HG03521 (cell line): Measurements from ENCODE around the gene OSBPL5.

Source experiments
- ATAC-seq: cut with Tn5 transposase; IDR thresholded peaks from one replicate; pipeline ENCODE4 v1.9.1; 2021; ENCODE audit warnings: mild to moderate bottlenecking, moderate library complexity; ENCODE audit not compliant: unreplicated experiment

The OSBPL5 gene, protein sequence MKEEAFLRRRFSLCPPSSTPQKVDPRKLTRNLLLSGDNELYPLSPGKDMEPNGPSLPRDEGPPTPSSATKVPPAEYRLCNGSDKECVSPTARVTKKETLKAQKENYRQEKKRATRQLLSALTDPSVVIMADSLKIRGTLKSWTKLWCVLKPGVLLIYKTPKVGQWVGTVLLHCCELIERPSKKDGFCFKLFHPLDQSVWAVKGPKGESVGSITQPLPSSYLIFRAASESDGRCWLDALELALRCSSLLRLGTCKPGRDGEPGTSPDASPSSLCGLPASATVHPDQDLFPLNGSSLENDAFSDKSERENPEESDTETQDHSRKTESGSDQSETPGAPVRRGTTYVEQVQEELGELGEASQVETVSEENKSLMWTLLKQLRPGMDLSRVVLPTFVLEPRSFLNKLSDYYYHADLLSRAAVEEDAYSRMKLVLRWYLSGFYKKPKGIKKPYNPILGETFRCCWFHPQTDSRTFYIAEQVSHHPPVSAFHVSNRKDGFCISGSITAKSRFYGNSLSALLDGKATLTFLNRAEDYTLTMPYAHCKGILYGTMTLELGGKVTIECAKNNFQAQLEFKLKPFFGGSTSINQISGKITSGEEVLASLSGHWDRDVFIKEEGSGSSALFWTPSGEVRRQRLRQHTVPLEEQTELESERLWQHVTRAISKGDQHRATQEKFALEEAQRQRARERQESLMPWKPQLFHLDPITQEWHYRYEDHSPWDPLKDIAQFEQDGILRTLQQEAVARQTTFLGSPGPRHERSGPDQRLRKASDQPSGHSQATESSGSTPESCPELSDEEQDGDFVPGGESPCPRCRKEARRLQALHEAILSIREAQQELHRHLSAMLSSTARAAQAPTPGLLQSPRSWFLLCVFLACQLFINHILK

DNA sequence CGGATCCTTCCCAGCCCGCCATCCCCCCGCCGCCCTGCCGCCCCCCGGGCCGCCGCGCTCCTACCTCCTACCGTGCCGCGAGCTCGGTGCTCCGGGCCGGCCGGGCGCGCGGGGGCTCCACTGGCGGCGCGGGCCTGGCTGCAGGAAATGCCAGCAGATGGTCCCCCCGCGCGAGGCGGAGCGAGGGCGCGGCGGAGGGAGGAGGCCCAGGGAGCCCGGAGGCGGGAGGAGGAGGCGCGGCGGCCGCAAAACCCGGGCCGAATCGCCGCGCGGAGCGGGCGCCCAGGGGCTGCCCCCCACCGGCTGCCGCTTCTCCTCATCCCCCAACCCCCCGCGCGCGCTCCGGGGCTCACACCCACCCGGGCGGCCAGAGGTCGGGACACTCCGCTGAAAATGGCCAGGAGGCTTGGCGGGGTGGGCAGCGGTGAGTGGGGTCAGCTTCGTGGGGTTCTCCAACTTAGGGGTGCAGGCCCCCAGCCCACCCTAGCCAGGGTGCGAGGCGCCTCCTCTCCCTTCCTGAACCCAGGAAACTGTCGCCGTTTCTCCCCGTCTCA lies at the start of gene OSBPL5:
Gene OSBPL5 (minus strand): TSS at position 159 of the 554 bp plus-strand sequence. CDS start 36,162 bp downstream, outside the sequence.
- no peak for ATAC-seq

DNA sequence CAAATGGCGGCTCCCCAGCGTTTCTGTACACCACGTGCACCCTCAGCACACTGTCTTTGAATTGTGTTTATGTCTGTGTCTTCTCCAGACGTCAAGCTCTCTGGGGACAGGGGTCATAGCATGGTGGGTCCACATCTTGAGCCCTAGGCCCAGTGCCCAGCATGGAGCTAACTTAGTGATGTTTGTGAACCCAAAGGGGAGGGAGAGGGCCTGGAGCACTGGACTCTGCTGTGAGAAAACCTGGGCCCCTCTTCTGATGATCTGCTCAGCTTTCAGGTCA lies 49.2 kb upstream of the OSBPL5 start:
- no peak for ATAC-seq

DNA sequence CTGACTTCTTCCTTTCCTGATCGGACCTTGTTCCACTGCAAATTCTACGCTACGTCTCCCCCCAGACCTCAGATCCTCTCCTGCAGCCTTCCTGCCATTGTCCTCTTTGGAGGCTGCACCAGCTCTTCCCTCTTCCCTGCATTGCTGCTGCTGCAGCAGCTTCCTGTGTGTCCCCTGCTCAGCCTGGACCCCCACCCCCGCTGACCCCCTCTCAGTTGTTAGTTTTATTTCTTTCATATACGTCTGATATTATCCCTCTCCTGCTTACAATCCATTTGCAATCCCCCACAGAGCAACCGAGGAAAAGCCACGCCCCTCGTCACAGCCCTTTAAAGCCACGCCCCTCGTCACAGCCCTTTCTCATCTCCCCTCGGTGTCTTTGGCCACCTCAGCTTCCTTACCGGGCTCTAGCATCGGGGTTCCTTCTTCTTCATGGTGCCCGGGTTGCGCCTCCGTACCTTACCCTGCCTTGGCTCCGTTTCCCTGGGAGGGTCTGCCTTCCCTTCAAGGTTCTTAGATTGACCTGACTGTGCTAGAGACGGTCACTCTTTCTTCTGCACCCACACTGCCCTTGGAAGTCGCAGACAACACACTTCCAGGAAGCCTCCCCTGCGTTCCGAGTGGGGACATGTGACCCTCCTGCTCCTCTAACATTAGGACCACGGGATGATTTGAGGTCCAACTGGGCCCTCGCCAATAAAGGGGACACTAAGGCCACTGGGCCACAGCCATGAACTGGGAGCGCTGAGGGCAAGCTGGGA lies 48.7 kb upstream of the OSBPL5 start:
- no peak for ATAC-seq

DNA sequence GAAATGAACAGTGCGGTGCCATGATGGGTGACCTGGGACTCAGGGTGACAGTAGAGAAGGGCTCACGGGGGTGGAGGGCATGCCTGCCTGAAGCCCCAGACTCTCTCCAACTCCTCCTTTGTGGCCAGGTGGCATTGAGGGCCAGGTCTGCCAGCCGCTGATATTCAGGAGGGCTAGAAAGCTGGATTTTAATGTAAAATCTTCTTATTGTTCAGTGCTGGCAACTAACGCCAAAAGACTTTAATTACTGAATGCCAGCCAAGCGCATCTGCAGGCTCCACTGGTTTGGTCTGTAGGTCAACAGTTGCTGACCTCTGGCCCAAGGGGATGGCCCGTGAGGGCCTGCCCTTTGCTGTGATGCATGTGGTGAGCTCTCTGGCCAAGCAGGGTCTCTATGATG lies 43.2 kb upstream of the OSBPL5 start:
- ATAC-seq, result no peak

DNA sequence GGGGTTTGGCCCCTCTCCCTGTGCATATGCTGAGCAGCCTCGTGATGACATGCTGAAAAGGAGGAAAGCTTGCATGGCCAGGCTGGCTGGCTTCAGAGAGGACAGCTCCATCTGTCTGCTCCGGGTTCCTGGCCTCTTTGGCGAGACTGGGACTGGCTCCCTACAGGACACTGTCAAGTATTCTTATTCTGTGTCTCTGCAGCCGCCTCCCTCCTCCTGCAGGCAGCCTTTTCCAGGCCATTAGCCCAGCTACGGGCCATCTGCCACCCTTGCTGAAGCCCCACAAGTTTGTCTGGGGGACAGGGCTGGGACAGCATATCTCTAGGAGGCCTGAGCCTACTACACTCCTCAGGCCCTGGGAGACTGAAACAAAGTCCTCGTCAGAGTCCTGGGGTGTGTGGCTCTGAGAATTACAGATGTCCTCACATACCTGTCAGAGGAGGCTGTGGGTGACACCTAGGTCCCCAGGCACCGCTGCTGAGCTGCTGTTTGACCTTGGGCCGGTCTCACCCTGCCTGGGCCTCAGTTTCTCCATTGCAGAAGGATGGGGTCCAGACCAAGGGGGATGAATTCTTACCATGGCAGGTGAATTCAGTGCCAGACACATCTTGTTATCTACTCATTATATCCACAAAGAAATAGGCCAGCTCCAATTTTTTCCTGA lies 42.5 kb upstream of the OSBPL5 start:
- no peak for ATAC-seq

DNA sequence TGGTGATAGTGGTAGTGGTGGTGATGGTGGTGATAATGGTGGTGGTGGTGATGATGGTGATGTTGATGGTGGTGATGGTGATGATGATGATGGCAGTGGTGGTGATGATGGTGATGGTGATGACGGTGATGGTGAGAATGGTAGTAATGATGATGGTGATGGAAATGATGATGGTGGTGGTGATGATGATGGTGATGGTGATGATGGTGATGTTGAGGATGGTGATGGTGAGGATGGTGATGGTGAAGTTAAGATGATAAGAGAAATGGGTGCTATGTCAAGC lies 41.8 kb upstream of the OSBPL5 start:
- no peak for ATAC-seq

DNA sequence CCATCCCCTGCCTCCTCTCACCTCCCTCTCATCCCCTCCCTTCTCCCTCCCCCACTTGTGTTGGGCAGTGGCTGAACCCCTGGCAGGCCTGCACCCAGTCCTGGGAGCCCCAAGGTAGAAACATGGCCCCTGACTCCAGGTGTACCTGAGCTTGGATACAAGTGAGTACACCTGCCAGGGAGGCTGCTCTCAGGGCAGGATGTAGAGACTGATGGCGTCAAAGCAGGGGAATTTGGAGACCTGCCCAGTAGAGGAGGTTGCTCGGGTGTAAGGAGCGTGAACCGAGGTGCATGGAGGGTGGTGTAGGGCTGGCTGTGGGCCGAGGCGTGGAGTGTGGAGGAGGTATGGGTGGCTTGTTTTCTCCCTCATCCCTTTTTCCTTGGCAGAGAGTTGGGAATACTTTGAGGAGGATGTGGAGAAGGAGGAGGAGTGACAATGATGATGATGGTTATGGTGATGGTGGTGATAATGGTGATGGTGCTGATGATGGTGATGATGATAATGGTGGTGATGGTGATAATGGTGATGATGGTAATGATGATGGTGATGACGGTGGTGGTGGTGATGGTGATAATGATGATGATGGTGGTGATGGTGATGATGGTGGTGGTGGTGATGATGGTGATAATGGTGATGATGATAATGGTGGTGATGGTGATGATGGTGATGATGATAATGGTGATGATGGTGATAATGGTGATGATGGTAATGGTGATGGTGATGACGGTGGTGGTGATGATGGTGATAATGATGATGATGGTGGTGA lies 41.2 kb upstream of the OSBPL5 start:
- no peak for ATAC-seq

DNA sequence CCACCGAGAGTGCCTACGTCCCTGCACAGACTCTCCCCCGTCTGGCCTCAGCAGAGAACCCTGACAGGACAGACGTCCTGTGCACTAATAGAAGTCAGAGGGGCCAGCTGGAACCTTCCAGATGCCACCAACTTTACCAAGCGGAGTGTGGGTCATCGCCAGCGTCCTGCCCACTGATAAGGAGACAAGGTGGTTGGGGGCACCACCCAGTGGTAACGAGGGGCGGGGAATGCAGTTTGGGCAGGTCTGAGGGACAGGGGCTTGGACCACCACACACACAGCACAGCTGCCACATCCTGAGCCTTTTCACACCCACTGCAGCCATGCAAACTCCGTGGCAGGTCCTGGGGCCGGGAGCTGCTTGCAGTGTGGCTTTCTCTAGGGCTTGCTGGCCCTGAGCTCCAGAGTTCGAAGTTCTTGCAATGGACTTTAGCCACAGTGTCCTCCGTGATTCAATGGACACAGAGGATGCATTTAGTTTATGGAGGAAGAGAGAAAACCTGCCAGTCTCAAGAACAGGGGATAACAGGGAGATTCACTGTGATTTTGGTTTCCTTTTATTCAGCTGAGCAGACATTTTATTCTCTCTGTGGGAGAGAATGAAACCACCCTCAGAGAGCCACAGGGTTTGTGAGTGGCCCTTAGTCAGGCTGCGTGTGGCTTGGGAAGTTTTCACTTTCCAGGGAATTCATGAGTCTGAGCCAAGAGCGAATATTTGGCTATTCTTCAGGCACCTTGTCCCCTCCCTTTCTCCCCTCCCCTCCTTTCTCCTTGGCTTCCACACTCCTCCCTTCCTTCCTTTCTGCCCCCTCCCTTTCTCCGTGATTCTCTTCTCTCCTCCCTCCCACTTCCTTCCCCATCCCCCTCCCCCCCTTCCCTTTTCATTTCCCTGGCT lies 40.4 kb upstream of the OSBPL5 start:
- ATAC-seq, result no peak

DNA sequence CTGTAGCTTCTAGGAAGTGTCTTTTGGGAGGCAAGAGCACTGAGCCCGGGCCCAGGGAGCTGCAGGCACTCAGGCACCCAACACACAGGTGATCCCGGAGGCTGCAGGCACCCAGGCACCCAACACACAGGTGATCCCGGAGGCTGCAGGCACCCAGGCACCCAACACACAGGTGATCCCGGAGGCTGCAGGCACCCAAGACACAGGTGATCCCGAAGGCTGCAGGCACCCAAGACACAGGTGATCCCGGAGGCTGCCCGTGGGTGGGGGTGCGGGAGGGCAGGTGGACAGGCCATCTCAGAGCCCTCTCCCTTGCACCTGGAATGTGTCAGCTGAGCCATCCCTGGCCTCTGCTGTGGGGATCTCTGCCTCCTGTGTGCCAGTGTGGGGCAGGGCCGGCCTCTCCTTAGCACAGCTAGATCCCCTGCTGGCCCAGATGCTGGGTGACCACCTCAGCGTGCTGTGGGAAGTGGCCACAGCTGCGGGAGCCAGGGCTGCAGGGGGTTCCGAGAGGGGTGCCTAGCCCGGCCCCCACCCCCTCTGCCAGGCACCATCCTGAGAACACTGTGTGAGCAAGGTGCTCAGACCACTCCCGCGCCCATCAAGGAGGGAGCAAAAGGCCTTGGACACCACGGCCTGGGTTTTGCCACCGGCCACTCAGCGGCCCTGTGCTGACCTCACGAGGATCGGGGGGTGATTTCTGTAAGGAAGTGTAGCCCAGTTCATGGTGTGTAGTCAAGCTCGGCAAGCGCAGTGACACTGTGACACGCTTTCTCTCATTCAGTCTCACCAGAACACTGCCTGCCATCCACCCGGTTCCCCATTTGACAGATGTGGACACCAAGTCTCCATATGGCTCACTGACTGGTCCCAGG lies 39.3 kb upstream of the OSBPL5 start:
- no peak for ATAC-seq

DNA sequence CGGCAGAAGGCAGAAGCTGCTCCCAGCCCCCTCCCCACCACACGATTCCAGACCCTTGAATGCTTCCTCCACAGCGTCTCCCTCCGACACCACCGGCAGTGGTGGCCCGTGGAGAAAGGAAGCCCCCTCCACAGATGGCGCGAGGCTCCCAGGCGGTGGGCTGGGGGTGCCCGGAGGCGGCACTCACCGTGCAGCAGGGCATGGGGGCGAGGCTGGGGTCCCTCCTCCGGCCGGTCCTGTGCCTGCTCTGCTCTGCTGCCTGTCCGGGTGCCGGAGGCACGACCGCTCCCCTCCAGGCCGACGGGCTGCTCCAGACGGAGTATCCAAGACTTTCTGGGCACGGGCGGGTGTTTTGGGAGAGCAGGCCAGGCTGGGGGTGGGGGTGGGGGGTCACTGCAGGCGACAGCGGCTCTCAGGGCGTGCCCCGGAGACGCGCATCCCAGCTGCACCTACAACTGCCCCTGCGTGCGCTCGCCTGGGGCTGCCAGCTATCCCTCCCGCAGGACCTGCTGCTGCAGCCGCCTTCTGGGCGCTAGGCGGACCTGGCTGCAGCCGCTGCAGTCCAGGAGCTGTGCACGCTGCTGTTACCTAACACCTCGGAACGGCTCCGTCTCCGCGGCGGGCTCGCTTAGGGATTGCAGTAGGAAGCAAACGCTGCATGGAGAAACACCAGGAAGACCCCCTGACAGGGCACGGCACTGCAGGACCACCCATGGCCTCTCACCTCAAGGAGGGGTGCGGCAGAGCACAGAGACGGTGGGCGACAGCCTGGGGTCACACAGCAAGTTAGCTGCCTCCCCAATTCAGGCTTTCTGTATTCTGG lies 38.3 kb upstream of the OSBPL5 start:
- ATAC-seq, result no peak

DNA sequence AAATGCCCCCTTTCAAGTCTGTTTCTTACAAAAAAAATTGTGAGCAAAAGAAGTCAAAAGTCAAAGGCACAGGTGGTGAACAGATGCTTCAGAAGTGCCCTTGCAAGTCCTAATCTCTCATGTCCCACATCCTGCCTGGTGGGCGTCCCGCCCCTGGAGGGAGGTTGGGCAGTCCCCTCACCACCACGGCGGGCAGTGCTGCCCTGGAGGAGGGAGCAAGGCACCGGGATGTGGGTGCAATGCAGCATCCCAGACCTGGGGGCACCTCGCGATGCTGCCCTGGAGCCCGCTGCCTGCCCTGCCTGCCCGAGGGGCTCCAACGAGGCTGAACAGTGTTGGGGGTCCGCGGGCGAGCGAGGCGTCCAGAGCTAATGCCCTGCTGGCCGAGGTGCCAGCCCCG lies 37.6 kb upstream of the OSBPL5 start:
- ATAC-seq, result no peak

DNA sequence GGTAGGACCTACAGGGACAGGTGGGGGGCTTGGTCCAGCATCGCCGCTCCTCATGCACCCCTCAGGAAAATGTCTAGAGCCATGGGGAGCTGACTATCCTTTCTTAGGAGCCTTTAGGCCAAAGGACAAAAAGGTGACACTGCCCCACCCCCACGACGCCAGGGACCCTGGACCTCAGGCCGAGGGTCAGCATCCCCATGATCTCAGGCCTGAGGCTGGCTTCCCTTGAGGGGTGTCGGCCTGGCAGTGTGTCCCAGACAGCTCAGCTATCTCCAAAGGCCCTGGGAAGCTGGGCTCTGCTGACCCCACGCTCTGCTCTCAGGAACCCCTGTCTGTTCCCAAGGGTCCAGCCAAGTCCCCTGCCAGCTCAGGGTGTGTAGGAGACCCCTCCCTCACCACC lies 37.2 kb upstream of the OSBPL5 start:
- ATAC-seq, result no peak

DNA sequence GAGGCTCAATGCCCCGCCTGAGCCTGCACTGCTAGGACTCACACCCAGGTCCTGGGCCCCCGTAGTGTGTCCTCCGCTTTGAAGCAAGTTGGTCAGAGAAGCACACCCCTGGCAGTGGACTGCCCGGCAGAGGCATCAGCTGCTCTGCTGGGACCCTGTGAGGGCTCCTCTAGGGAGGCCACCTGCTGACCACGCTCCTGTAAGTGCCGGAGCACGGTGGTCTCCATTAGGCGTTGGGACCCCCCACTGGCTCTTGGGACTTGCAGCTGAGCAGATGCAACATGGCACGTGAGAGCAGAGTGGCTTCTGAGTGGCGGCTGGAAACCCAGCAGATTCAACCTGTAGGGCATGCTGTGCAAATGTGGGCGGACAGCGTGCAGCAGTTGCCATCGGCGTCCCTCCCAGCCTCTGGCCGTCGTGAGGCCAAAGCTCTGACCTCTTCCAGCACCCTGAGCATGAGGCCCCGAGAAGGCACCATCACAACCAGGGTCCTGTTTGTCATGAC lies 36.6 kb upstream of the OSBPL5 start:
- ATAC-seq, result no peak

DNA sequence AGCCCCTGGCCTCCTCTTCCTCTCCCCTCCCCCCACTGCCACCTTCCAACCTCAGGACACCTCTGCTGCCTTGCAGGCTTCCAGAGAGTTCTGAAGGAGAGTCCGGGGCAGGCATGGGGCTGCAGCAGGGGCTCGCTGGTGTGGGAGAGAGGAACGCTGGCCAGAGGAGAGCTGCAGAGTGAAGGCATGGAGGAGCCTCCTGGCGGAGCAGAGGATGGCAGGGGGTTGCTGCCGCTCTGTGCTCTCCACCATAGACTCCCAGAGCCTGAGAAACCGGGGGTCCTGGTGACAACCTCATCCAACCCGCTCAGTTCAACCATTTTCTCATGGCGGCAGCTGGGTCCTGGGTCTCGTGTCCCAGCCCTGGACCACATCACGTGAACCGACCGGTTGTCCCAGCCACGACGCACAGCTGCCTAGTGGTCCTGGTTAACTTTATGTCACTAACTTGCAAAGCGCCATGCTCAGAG lies 36.0 kb upstream of the OSBPL5 start:
- no peak for ATAC-seq

DNA sequence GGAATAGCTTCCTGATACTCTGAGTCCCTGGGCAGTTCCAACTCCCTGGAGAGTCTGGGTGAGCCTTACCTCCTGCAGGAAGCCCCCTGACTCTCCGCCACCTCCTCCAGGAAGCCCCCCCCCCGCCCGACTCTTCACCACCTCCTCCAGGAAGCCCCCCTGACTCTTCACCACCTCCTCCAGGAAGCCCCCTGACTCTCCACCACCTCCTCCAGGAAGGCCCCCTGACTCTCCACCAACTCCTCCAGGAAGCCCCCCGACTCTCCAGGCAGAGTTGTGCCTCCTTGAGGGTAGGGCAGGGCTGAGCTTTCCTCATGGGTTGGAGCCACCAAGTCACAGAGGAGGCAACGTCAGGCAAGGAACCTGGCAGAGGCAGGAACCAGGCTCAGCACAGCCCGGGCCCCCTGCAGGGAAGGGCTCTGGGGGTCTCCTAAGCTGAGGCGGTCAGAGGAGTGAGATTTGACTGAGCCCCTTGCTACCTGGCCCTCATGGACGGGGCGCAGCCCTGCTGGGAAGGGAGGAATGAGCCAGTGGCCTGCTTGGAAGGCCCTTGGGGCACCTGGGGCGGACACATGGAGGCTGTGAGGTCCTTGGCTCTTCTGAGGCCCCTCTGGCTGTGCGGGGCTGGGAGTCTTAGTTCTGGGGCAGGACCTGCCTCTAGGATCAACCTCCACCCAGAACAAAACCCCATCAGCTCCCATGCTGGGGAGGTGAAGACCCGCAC lies 35.4 kb upstream of the OSBPL5 start:
- no peak for ATAC-seq

DNA sequence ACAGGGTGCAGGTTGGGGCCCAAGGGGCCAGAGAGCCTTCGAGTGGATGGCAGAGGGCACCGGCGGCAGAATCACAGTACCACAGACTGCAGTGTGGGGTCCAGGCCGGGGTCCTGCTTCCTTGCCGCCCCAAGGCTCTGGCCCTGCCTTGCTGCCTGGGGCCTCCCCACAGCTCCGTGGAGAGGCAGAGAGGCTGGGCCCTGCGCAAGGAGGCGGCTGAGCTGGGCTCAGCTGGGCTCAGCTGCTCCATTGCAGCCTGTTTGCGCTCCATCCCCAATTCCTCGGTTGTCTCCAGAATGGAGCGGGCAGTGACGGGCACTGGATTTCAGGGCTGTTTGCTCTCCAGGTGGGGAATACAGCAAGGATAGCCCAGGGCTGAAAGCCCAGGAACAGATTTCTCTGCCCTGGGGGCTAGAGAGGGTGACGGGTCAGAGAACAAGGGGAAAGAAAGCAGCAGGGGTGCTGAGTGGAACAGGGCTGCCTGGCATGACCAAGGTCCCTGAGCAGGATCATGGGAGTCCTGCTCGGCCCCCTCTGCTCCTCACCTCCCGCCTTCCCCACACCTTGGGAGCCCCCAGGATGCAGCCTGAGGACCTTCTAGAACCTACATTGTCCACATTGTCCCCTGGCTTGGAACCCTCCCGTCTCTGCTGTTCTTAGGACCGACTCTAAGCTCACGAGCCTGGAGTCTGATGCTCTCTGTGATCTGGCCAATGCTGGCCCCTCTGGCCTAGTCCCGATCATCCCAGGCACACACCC lies 34.6 kb upstream of the OSBPL5 start:
- no peak for ATAC-seq
